Esophagus mucosa (tissue), 1 donor: Measurements from ENCODE around the gene ATXN3. TPM values are rescaled to one million over a fixed set of nuclear protein-coding genes. Genes with fewer than 3 reads are reported as not detected.

Source experiments
- total RNA-seq: library from RNA; stranded (reverse); gene quantifications from one replicate; pipeline ENCODE4 v1.2.4, GENCODE V29; 2023
- donor health status: DM: yes; HTN: yes; CAD: no.

The ATXN3 gene
- total RNA-seq, 1 donor from 2014 or later: 20.4 TPM

Other genes starting within 250 kb of the ATXN3 start
- 52.5 TPM for gene TC2N, start 239.0 kb downstream of the ATXN3 start, total RNA-seq
- 2.8 TPM for gene FBLN5, start 158.9 kb downstream of the ATXN3 start, total RNA-seq
- 31.0 TPM for gene TRIP11, start 66.5 kb downstream of the ATXN3 start, total RNA-seq
- gene NDUFB1, start 15.1 kb upstream of the ATXN3 start, total RNA-seq: 133 TPM
- gene CPSF2, start 15.4 kb upstream of the ATXN3 start, total RNA-seq: 46.9 TPM
- gene SLC24A4, start 216.6 kb upstream of the ATXN3 start, total RNA-seq: 0.04 TPM